Esophagus muscularis mucosa (tissue), 4 donors: ENCODE data around the gene SHOC2.

Source experiments
- EP300 ChIP-seq: sonication (generic); formaldehyde crosslinking; IDR thresholded peaks from one replicate; pipeline ENCODE4 v1.6.1; 2017; ENCODE audit warnings: antibody characterized with exemption
- POLR2A ChIP-seq: fragments of 450-650 bp; IDR thresholded peaks from one replicate; pipeline ENCODE4 v1.6.1; 2017; ENCODE audit warnings: antibody characterized with exemption, moderate library complexity, mild to moderate bottlenecking, low read depth
- POLR2AphosphoS5 ChIP-seq, 2 donors: sonication (generic); formaldehyde crosslinking; IDR thresholded peaks; one replicate each; pipeline ENCODE4 v1.6.1; 2017; ENCODE audit warnings: antibody characterized with exemption in 2 of 2
- TF ChIP-seq, protein P1 (sequence below), 3 experiments: fragments of 200-600 bp in 2 of 3; fragments of 450-650 bp in 1 of 3; sonication (generic) in 2 of 3; IDR thresholded peaks; one replicate each; pipeline ENCODE4 v1.5.1; 2017 to 2019; ENCODE audit warnings: antibody characterized with exemption in 3 of 3, mild to moderate bottlenecking in 2 of 3, moderate library complexity in 1 of 3

DNA sequence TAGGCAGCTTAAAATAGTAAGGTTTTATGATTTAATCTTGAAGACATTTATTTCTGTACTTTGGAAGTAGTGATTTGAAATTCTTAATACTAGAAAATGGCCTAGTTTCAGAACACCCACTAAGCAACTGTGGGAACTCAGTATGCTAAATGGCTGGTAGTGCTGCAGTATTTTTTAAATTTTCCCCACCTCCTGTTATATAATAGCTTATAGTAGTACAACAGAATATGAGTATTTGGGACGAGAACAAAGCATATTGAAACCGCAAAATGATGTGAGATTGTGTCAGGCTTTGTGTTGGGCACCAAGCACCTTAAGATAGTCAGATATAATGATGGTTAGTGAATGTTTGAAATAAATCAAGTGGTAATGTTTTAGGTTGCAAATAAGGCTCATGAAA lies 8.1 kb downstream of the SHOC2 start:
- TF ChIP-seq POLR2A (no peak), POLR2AphosphoS5 (IDR thresholded peaks at IDR 0.05) (no peak), EP300 (no peak)
- TF ChIP-seq, protein P1, sequence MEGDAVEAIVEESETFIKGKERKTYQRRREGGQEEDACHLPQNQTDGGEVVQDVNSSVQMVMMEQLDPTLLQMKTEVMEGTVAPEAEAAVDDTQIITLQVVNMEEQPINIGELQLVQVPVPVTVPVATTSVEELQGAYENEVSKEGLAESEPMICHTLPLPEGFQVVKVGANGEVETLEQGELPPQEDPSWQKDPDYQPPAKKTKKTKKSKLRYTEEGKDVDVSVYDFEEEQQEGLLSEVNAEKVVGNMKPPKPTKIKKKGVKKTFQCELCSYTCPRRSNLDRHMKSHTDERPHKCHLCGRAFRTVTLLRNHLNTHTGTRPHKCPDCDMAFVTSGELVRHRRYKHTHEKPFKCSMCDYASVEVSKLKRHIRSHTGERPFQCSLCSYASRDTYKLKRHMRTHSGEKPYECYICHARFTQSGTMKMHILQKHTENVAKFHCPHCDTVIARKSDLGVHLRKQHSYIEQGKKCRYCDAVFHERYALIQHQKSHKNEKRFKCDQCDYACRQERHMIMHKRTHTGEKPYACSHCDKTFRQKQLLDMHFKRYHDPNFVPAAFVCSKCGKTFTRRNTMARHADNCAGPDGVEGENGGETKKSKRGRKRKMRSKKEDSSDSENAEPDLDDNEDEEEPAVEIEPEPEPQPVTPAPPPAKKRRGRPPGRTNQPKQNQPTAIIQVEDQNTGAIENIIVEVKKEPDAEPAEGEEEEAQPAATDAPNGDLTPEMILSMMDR (IDR thresholded peaks at IDR 0.05), result no peak
